K562 (cell line): ENCODE measurements around the gene ADAMTS2. TPM values are rescaled to one million over a fixed set of nuclear protein-coding genes. Genes with fewer than 3 reads are reported as not detected.

Experiments used
- ATAC-seq: fragments of 200-7000 bp; cut with Tn5 transposase; 3 replicates; pipeline ENCODE4 v1.9.1; 2020; ENCODE audit warnings: moderate library complexity
- BruUV-seq: library from RNA; stranded (reverse); fragments of 400-500 nt; replicated peaks from 2 replicates; lab custom pipeline; 2021; lab: Mats Ljungman, UMichigan
- CTCF ChIA-PET: fragments of 300-600 bp; formaldehyde crosslinking; extraction: SDS; loops from one replicate; lab custom pipeline; 2021; ENCODE audit warnings: low intra/inter-chr PET ratio; lab: Yijun Ruan, JAX
- POLR2A ChIA-PET: fragments of 300-600, 350-650 bp; sonication (Branson Sonifier 250); formaldehyde crosslinking; extraction: SDS; loops from one replicate; lab custom pipeline; 2021; ENCODE audit warnings: antibody characterized with exemption, inconsistent platforms; lab: Yijun Ruan, JAX
- DNase-seq, 4 experiments: peaks; one replicate each; pipeline versions ENCODE4 v3.0.0 to v3.0.0-alpha.2; 2011 to 2018; ENCODE audit warnings: low spot score in 3 of 4, mixed read lengths in 3 of 4; ENCODE audit errors: extremely low read depth in 1 of 4
- FAIRE-seq: peaks from 2 replicates; lab custom pipeline; 2011; peaks lifted over from hg19 to GRCh38; lab: Jason Lieb, UNC
- H2AFZ ChIP-seq: 2 replicates; pipeline ENCODE4 v1.6.0; 2011; ENCODE audit warnings: low read depth, low read length, control low read depth, inconsistent platforms
- H3K27ac ChIP-seq: fragments of 200-600 bp; 3 replicates; pipeline ENCODE4 v1.8.0; 2011; ENCODE audit warnings: low read depth, mild to moderate bottlenecking, control low read depth, inconsistent platforms, low read length, moderate library complexity, mixed read lengths; ENCODE audit errors: extremely low read depth
- H3K27me3 ChIP-seq, 2 experiments: fragments of 300-600 bp in 1 of 2; 2 replicates in 1 of 2; 3 replicates in 1 of 2; pipeline versions ENCODE4 v1.6.0 to v1.8.0; 2011; ENCODE audit warnings: inconsistent platforms in 2 of 2, low read length in 2 of 2, mild to moderate bottlenecking in 1 of 2, mixed read lengths in 1 of 2, moderate library complexity in 1 of 2; ENCODE audit not compliant: control insufficient read depth in 2 of 2, insufficient read depth in 2 of 2
- H3K36me3 ChIP-seq: fragments of 300-600 bp; 3 replicates; pipeline ENCODE4 v1.8.0; 2011; ENCODE audit warnings: mild to moderate bottlenecking, low read length, inconsistent platforms; ENCODE audit not compliant: control insufficient read depth, insufficient read depth
- H3K4me1 ChIP-seq, 2 experiments: fragments of 200-600 bp in 1 of 2; replicated peaks in 1 of 2; 2 replicates in 1 of 2; 3 replicates in 1 of 2; pipeline versions ENCODE4 v1.5.1 to v1.8.0; 2011; ENCODE audit warnings: inconsistent platforms in 2 of 2, low read length in 2 of 2, mild to moderate bottlenecking in 1 of 2, mixed read lengths in 1 of 2, moderate library complexity in 1 of 2; ENCODE audit not compliant: control insufficient read depth in 2 of 2, insufficient read depth in 2 of 2
- H3K4me2 ChIP-seq: 2 replicates; pipeline ENCODE4 v1.6.1; 2011; ENCODE audit warnings: low read length, control low read depth, inconsistent platforms, mixed read lengths; ENCODE audit not compliant: insufficient read depth
- H3K4me3 ChIP-seq: fragments of 200-600 bp; sonication (generic), shearing (Covaris generic); 2 replicates; pipeline ENCODE4 v1.5.1; 2016; ENCODE audit warnings: control low read depth, inconsistent platforms
- H3K79me2 ChIP-seq: fragments of 200-600 bp; 3 replicates; pipeline ENCODE4 v1.8.0; 2011; ENCODE audit warnings: low read length, inconsistent platforms; ENCODE audit not compliant: control insufficient read depth, insufficient read depth
- H3K9ac ChIP-seq, 2 experiments: 2 replicates each; pipeline versions ENCODE4 v1.6.0 to v1.6.1; 2011; ENCODE audit warnings: low read depth in 2 of 2, low read length in 2 of 2, control low read depth in 1 of 2, inconsistent platforms in 1 of 2, mild to moderate bottlenecking in 1 of 2, mixed read lengths in 1 of 2; ENCODE audit not compliant: insufficient read depth in 1 of 2
- H3K9me1 ChIP-seq: one replicate; pipeline ENCODE4 v1.6.0; 2011; ENCODE audit warnings: inconsistent platforms, mild to moderate bottlenecking, low read length, moderate library complexity; ENCODE audit not compliant: control insufficient read depth, insufficient read depth
- H3K9me3 ChIP-seq: replicated peaks from 2 replicates; pipeline ENCODE4 v1.5.1; 2011; ENCODE audit warnings: low read depth, low read length, inconsistent platforms; ENCODE audit not compliant: control insufficient read depth, insufficient read depth
- H4K20me1 ChIP-seq: replicated peaks from 2 replicates; pipeline ENCODE4 v1.6.1; 2011; ENCODE audit warnings: low read length, inconsistent platforms, mixed read lengths; ENCODE audit not compliant: control insufficient read depth, insufficient read depth
- EWSR1 ChIP-seq: fragments of 450-650 bp; IDR thresholded peaks from 2 replicates; pipeline ENCODE4 v1.6.1; 2018; ENCODE audit warnings: borderline replicate concordance, mild to moderate bottlenecking, low read depth, moderate library complexity; ENCODE audit not compliant: partially characterized antibody
- NFE2 ChIP-seq: IDR thresholded peaks from 2 replicates; pipeline ENCODE4 v1.6.1; 2014; ENCODE audit warnings: antibody characterized with exemption, low read depth
- SAP30 ChIP-seq: fragments of 200-600 bp; sonication (generic); IDR thresholded peaks from 2 replicates; pipeline ENCODE4 v1.6.1; 2012; ENCODE audit warnings: borderline replicate concordance, low read depth, mild to moderate bottlenecking, moderate library complexity, low read length, control low read depth, inconsistent platforms; ENCODE audit not compliant: insufficient read depth, poor library complexity, severe bottlenecking
- TEAD2 ChIP-seq: fragments of 450-650 bp; IDR thresholded peaks from 2 replicates; pipeline ENCODE4 v1.6.1; 2016; ENCODE audit warnings: missing genetic modification characterization, control low read depth, missing compliant biosample characterization
- ZBTB7A ChIP-seq: IDR thresholded peaks from 2 replicates; pipeline ENCODE4 v1.6.1; 2011; ENCODE audit warnings: low read depth, mild to moderate bottlenecking, low read length, moderate library complexity, borderline replicate concordance; ENCODE audit not compliant: control insufficient read depth
- WGBS: fragments of 100-300 bp; shearing (Covaris generic); methylation state at CpG from one replicate; pipeline ENCODE4 v1.1.6; 2016; ENCODE audit warnings: low coverage, mixed read lengths; ENCODE audit not compliant: insufficient coverage; ENCODE audit errors: missing lambda C conversion rate; 5-methylcytosine and 5-hydroxymethylcytosine counted together
- in situ Hi-C: fragments of 300-500 bp; cut with MboI; formaldehyde crosslinking; loops from 4 replicates; pipeline ENCODE4 v1.15.0; 2018; ENCODE audit warnings: inconsistent platforms, mixed read lengths
- intact Hi-C: fragments of 100-400 bp; cut with micrococcal nuclease; formaldehyde crosslinking; loops from 2 replicates; pipeline ENCODE4 v1.14.2; 2022
- polyA plus RNA-seq, 8 experiments: library from polyadenylated mRNA; depleted of rRNA in 4 of 8; stranded (reverse) in 5 of 8; unstranded in 3 of 8; fragments of >200 nt; fragmentation: Nextera tagmentation in 2 of 8; fragmentation: Illumina TruSeq in 1 of 8; extraction: Ambion mirVana in 2 of 8; extraction: Trizol in 1 of 8; gene quantifications; 2 replicates each; pipeline versions ENCODE4 v1.2.1 to v1.2.3, GENCODE V29; 2011 to 2014; ENCODE audit warnings: inconsistent platforms in 1 of 8, missing spikeins in 1 of 8
- total RNA-seq, 7 experiments: library from RNA; depleted of rRNA in 6 of 7; stranded (reverse); fragments of >200 nt in 6 of 7; fragmentation: Illumina TruSeq in 2 of 7; extraction: Trizol in 2 of 7; gene quantifications; 2 replicates each; pipeline versions ENCODE4 v1.2.1 to v1.2.3, GENCODE V29; 2011 to 2021; ENCODE audit warnings: low replicate concordance in 1 of 7
- TF ChIP-seq, protein P1 (sequence below): sonication (generic); formaldehyde crosslinking; IDR thresholded peaks from 2 replicates; pipeline ENCODE4 v1.8.0; 2022; ENCODE audit warnings: mild to moderate bottlenecking, missing genetic modification reagents, borderline replicate concordance
- TF ChIP-seq, protein P2 (sequence below), 2 experiments: fragments of 450-650 bp; conservative IDR thresholded peaks; 2 replicates each; pipeline ENCODE4 v1.6.1; 2017; ENCODE audit warnings: mild to moderate bottlenecking in 2 of 2, moderate library complexity in 2 of 2
- TF ChIP-seq, protein P3 (sequence below): sonication (generic); IDR thresholded peaks from 2 replicates; pipeline ENCODE4 v1.6.1; 2016
- TF ChIP-seq, protein P4 (sequence below): fragments of 250-450 bp; sonication (Bioruptor Pico); IDR thresholded peaks from 2 replicates; pipeline ENCODE4 v1.4.0; 2020; ENCODE audit warnings: borderline replicate concordance
- TF ChIP-seq, protein P5 (sequence below), 3 experiments: IDR thresholded peaks in 2 of 3; conservative IDR thresholded peaks in 1 of 3; 2 replicates each; pipeline ENCODE4 v1.5.1; 2011 to 2012; ENCODE audit warnings: low read length in 3 of 3, mild to moderate bottlenecking in 3 of 3, control low read depth in 2 of 3, improper control_type of control experiment in 1 of 3, inconsistent platforms in 1 of 3, low read depth in 1 of 3, mixed read lengths in 1 of 3, moderate library complexity in 1 of 3; ENCODE audit not compliant: insufficient read depth in 2 of 3

The ADAMTS2 gene
- total and polyA plus RNA-seq, 9 of the 15 experiments (the other 6 are each of a cell fraction or from before 2014, with no cell fraction given): not detected

DNA sequence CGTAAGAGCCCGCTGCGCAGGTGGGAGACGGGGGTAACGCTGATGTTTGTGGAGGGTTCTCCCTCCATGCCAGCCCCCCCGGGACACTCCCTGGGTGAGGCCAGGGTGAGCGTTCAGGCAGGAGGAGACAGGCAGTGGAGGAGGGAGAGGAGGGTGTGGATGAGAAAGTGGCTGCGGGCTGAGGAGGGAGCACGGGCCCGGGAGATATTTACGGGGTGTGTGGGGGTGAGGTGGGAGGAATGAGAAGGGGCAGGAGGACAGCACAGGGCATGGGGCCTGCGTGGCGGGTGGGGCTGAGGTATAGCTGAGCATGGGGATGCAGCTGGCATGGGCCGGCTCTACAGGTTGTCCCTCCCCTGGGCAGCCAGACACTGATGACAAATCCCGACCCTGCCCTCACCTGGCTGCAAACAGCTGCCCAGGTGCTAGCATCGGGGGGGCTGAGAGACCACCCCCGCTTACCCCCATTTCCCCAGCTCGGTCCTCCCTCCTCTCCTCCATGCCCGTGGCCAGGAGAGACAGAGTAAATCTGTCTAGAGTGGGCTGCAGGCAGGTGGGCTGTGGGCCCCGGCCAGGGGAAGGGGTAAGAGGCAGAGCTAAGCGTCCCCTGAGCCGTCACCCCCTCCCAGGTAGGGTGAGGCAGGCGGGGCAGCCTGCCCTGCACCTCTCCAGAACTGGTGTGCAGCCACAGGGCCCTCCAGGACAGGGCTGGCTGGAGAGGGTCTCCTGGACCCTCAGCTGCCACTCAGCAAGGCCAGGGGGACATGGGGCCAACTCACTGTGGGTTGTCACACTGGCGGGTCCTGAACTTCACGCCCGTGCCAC, 205.9 kb downstream of the ADAMTS2 start (continued):
- TF ChIP-seq, protein P1, sequence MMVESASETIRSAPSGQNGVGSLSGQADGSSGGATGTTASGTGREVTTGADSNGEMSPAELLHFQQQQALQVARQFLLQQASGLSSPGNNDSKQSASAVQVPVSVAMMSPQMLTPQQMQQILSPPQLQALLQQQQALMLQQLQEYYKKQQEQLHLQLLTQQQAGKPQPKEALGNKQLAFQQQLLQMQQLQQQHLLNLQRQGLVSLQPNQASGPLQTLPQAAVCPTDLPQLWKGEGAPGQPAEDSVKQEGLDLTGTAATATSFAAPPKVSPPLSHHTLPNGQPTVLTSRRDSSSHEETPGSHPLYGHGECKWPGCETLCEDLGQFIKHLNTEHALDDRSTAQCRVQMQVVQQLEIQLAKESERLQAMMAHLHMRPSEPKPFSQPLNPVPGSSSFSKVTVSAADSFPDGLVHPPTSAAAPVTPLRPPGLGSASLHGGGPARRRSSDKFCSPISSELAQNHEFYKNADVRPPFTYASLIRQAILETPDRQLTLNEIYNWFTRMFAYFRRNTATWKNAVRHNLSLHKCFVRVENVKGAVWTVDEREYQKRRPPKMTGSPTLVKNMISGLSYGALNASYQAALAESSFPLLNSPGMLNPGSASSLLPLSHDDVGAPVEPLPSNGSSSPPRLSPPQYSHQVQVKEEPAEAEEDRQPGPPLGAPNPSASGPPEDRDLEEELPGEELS (CRISPR knock-in tag): no peak
- TF ChIP-seq, protein P2, sequence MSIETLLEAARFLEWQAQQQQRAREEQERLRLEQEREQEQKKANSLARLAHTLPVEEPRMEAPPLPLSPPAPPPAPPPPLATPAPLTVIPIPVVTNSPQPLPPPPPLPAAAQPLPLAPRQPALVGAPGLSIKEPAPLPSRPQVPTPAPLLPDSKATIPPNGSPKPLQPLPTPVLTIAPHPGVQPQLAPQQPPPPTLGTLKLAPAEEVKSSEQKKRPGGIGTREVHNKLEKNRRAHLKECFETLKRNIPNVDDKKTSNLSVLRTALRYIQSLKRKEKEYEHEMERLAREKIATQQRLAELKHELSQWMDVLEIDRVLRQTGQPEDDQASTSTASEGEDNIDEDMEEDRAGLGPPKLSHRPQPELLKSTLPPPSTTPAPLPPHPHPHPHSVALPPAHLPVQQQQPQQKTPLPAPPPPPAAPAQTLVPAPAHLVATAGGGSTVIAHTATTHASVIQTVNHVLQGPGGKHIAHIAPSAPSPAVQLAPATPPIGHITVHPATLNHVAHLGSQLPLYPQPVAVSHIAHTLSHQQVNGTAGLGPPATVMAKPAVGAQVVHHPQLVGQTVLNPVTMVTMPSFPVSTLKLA (conservative IDR thresholded peaks at IDR 0.05): no peak
- no peak for TF ChIP-seq TEAD2

DNA sequence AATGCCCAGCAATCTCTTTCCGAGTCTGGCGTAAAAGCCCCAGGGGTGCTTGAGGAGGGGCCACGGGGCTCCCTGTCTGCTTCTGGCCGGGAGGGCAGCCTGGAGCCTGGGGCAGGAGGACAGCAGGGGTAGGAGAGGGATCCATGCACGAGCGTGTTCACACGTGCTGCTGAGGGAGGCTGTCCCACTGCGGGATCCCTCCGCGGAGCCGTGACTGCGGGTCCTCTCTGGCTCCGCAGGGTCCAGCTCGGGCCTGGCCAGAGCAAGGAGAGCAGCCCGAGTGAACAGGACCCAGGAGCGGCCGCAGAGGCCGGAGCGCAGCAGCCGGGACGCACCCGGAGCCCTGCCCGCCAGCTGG, 206.7 kb downstream of the ADAMTS2 start:
- ChIA-PET POLR2A (no interaction called here), CTCF (no interaction called here)
- in situ Hi-C loops: no loop called here
- ATAC-seq: no peak
- FAIRE-seq: no peak
- Histone ChIP-seq H3K4me3 (no peak overlapping the region), H3K9me3 (no peaks in the 10 kb centered on the region), H3K27me3 (peaks cover 3 to 54% of the 10 kb centered on the region in 2 experiments; a peak in 3 of 5 replicates), H3K9me1 (no peaks in the 10 kb centered on the region), H3K4me2 (no peak overlapping the region), H3K36me3 (no peaks in the 10 kb centered on the region), H3K27ac (no peak overlapping the region), H4K20me1 (no peaks in the 10 kb centered on the region), H3K4me1 (no peaks in the 10 kb centered on the region; a peak in 2 of 5 replicates), H2AFZ (no peak overlapping the region), H3K9ac (no peak overlapping the region), H3K79me2 (no peaks in the 10 kb centered on the region)
- BruUV-seq: no TSS peak
- no peak for DNase-seq
- intact Hi-C loops: no loop called here
- WGBS: 0% methylated on average over 19 of the region's 23 CpGs
- TF ChIP-seq ZBTB7A (no peak), NFE2 (no peak), SAP30 (no peak), EWSR1 (no peak)
- TF ChIP-seq, protein P3, sequence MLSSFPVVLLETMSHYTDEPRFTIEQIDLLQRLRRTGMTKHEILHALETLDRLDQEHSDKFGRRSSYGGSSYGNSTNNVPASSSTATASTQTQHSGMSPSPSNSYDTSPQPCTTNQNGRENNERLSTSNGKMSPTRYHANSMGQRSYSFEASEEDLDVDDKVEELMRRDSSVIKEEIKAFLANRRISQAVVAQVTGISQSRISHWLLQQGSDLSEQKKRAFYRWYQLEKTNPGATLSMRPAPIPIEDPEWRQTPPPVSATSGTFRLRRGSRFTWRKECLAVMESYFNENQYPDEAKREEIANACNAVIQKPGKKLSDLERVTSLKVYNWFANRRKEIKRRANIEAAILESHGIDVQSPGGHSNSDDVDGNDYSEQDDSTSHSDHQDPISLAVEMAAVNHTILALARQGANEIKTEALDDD: no peak
- TF ChIP-seq, protein P4, sequence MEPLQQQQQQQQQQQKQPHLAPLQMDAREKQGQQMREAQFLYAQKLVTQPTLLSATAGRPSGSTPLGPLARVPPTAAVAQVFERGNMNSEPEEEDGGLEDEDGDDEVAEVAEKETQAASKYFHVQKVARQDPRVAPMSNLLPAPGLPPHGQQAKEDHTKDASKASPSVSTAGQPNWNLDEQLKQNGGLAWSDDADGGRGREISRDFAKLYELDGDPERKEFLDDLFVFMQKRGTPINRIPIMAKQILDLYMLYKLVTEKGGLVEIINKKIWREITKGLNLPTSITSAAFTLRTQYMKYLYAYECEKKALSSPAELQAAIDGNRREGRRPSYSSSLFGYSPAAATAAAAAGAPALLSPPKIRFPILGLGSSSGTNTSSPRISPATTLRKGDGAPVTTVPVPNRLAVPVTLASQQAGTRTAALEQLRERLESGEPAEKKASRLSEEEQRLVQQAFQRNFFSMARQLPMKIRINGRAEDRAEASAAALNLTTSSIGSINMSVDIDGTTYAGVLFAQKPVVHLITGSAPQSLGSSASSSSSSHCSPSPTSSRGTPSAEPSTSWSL (CRISPR knock-in tag): no peak
- TF ChIP-seq, protein P5, sequence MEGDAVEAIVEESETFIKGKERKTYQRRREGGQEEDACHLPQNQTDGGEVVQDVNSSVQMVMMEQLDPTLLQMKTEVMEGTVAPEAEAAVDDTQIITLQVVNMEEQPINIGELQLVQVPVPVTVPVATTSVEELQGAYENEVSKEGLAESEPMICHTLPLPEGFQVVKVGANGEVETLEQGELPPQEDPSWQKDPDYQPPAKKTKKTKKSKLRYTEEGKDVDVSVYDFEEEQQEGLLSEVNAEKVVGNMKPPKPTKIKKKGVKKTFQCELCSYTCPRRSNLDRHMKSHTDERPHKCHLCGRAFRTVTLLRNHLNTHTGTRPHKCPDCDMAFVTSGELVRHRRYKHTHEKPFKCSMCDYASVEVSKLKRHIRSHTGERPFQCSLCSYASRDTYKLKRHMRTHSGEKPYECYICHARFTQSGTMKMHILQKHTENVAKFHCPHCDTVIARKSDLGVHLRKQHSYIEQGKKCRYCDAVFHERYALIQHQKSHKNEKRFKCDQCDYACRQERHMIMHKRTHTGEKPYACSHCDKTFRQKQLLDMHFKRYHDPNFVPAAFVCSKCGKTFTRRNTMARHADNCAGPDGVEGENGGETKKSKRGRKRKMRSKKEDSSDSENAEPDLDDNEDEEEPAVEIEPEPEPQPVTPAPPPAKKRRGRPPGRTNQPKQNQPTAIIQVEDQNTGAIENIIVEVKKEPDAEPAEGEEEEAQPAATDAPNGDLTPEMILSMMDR (IDR thresholded peaks at IDR 0.05 in 2 of 3, conservative IDR thresholded peaks at IDR 0.05 in 1 of 3; ENCODE audit: insufficient read depth in 2 of 3, low read depth in 1 of 3, low read length in 3 of 3): no peak
